ENCODE results near the gene ANKRD28. TPM values are rescaled to one million over a fixed set of nuclear protein-coding genes. Genes with fewer than 3 reads are reported as not detected.

Gene ANKRD28
- total RNA-seq, 2 donors from 2014 or later = 33.4 to 37.1 TPM

GRCh38 chr3:15731024-15731423 is 66.8 kb downstream of the ANKRD28 start:
- DNase-seq = no peak
- Mint-ChIP-seq H3K27me3 (ENCODE audit: insufficient read depth) (no peaks in the 10 kb centered on the region), H3K9me3 (no peaks in the 10 kb centered on the region), H3K4me1 (no peaks in the 10 kb centered on the region), H3K27ac (no peak overlapping the region), H3K4me3 (no peak overlapping the region), H3K36me3 (ENCODE audit: low read depth) (peaks cover 60% of the 10 kb centered on the region)
- H3K9ac ChIP-seq (ENCODE audit: extremely low read depth, low read length, poor library complexity, severe bottlenecking) = no peak overlapping the region
- no peaks in the 10 kb centered on the region for H3K9me3 ChIP-seq (ENCODE audit: control insufficient read depth, low read length)
- H3K4me3 ChIP-seq (ENCODE audit: low read length) = no peak overlapping the region
- H3K4me1 ChIP-seq (ENCODE audit: control insufficient read depth, insufficient read depth, low read length) = no peaks in the 10 kb centered on the region
- H3K27ac ChIP-seq (ENCODE audit: low read depth, low read length) = no peak overlapping the region
- TF ChIP-seq, protein P1, sequence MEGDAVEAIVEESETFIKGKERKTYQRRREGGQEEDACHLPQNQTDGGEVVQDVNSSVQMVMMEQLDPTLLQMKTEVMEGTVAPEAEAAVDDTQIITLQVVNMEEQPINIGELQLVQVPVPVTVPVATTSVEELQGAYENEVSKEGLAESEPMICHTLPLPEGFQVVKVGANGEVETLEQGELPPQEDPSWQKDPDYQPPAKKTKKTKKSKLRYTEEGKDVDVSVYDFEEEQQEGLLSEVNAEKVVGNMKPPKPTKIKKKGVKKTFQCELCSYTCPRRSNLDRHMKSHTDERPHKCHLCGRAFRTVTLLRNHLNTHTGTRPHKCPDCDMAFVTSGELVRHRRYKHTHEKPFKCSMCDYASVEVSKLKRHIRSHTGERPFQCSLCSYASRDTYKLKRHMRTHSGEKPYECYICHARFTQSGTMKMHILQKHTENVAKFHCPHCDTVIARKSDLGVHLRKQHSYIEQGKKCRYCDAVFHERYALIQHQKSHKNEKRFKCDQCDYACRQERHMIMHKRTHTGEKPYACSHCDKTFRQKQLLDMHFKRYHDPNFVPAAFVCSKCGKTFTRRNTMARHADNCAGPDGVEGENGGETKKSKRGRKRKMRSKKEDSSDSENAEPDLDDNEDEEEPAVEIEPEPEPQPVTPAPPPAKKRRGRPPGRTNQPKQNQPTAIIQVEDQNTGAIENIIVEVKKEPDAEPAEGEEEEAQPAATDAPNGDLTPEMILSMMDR (conservative IDR thresholded peaks at IDR 0.05) = no peak
- no peaks in the 10 kb centered on the region for H3K27me3 ChIP-seq (ENCODE audit: control insufficient read depth, insufficient read depth, low read length, poor library complexity, severe bottlenecking)
- 88 to 92% methylated on average over 1 to 2 of the region's 2 CpGs for WGBS, 2 experiments (ENCODE audit: insufficient coverage in 1 of 2, insufficient read length in 1 of 2)
- H3K36me3 ChIP-seq (ENCODE audit: control insufficient read depth, insufficient read depth, low read length) = peaks cover 25% of the 10 kb centered on the region

DNA sequence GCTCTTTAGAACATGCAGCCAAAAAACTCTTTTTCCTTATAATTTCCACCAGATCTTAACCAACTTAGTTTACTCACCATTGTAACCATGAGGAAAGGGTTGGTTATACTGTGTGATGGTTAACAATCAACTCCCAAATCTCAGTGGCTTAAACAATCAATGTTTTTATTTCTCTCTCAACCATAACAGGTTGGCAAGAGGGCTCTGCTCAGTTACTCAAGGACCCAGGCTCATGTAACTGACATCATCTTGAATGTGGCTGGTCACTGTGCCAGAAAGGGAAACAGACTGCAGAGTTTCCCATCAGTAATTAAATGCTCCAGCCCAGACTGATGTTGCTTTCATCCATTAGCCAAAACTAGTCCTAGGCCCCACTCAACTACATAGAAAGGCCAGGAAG is 69.0 kb downstream of the ANKRD28 start:
- H3K9me3 ChIP-seq (ENCODE audit: control insufficient read depth, low read length) = no peaks in the 10 kb centered on the region
- no peak overlapping the region for H3K27ac ChIP-seq (ENCODE audit: low read depth, low read length)
- Mint-ChIP-seq H3K36me3 (ENCODE audit: low read depth) (peaks cover 48% of the 10 kb centered on the region), H3K4me1 (no peaks in the 10 kb centered on the region), H3K27ac (no peak overlapping the region), H3K9me3 (no peaks in the 10 kb centered on the region), H3K27me3 (ENCODE audit: insufficient read depth) (no peaks in the 10 kb centered on the region), H3K4me3 (no peak overlapping the region)
- DNase-seq = no peak
- no peak overlapping the region for H3K9ac ChIP-seq (ENCODE audit: extremely low read depth, low read length, poor library complexity, severe bottlenecking)
- H3K36me3 ChIP-seq (ENCODE audit: control insufficient read depth, insufficient read depth, low read length) = peaks cover 9% of the 10 kb centered on the region
- H3K27me3 ChIP-seq (ENCODE audit: control insufficient read depth, insufficient read depth, low read length, poor library complexity, severe bottlenecking) = no peaks in the 10 kb centered on the region
- no peaks in the 10 kb centered on the region for H3K4me1 ChIP-seq (ENCODE audit: control insufficient read depth, insufficient read depth, low read length)
- no peak overlapping the region for H3K4me3 ChIP-seq (ENCODE audit: low read length)
- TF ChIP-seq, protein P1 (conservative IDR thresholded peaks at IDR 0.05) = no peak

GRCh38 chr3:15726881-15727280 is 70.9 kb downstream of the ANKRD28 start:
- TF ChIP-seq, protein P1 (conservative IDR thresholded peaks at IDR 0.05) = no peak
- H3K27ac ChIP-seq (ENCODE audit: low read depth, low read length) = no peak overlapping the region
- Mint-ChIP-seq H3K4me3 (no peak overlapping the region), H3K36me3 (ENCODE audit: low read depth) (peaks cover 40% of the 10 kb centered on the region), H3K27ac (no peak overlapping the region), H3K27me3 (ENCODE audit: insufficient read depth) (no peaks in the 10 kb centered on the region), H3K4me1 (no peaks in the 10 kb centered on the region), H3K9me3 (no peaks in the 10 kb centered on the region)
- H3K36me3 ChIP-seq (ENCODE audit: control insufficient read depth, insufficient read depth, low read length) = peaks cover 16% of the 10 kb centered on the region
- no peaks in the 10 kb centered on the region for H3K9me3 ChIP-seq (ENCODE audit: control insufficient read depth, low read length)
- WGBS, 2 experiments (ENCODE audit: insufficient coverage in 1 of 2, insufficient read length in 1 of 2) = 99 to 100% methylated on average over 1 to 2 of the region's 2 CpGs
- H3K4me1 ChIP-seq (ENCODE audit: control insufficient read depth, insufficient read depth, low read length) = no peaks in the 10 kb centered on the region
- no peak overlapping the region for H3K9ac ChIP-seq (ENCODE audit: extremely low read depth, low read length, poor library complexity, severe bottlenecking)
- no peak for DNase-seq
- no peaks in the 10 kb centered on the region for H3K27me3 ChIP-seq (ENCODE audit: control insufficient read depth, insufficient read depth, low read length, poor library complexity, severe bottlenecking)
- no peak overlapping the region for H3K4me3 ChIP-seq (ENCODE audit: low read length)
